ENCODE results near the gene FCER2. TPM values are rescaled to one million over a fixed set of nuclear protein-coding genes. Genes with fewer than 3 reads are reported as not detected.

Gene FCER2
- total RNA-seq, 1 experiment from 2014 or later = 0.15 TPM

DNA sequence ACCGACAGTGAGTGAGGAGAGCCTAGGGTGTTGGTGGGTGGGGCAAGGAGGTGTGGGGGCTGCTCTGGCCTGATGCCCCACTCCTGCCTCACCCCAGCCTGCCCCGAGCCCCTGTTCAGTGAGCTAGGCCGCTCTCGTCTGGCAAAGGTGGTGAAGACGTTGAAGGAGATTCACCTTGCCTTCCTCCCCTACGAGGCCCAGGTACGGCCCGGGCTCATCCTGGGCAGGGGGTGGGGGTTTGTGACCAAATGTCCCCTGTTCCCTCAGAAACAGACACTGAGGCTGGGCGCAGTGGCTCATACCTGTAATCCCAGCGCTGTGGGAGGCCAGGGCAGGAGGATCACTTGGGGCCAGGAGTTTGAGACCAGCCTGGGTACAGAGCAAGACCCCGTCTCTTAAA, 61.1 kb downstream of the FCER2 start:
- TF ChIP-seq, protein P1, sequence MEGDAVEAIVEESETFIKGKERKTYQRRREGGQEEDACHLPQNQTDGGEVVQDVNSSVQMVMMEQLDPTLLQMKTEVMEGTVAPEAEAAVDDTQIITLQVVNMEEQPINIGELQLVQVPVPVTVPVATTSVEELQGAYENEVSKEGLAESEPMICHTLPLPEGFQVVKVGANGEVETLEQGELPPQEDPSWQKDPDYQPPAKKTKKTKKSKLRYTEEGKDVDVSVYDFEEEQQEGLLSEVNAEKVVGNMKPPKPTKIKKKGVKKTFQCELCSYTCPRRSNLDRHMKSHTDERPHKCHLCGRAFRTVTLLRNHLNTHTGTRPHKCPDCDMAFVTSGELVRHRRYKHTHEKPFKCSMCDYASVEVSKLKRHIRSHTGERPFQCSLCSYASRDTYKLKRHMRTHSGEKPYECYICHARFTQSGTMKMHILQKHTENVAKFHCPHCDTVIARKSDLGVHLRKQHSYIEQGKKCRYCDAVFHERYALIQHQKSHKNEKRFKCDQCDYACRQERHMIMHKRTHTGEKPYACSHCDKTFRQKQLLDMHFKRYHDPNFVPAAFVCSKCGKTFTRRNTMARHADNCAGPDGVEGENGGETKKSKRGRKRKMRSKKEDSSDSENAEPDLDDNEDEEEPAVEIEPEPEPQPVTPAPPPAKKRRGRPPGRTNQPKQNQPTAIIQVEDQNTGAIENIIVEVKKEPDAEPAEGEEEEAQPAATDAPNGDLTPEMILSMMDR (IDR thresholded peaks at IDR 0.05) = no peak
- no peak for TF ChIP-seq REST (IDR thresholded peaks at IDR 0.05; ENCODE audit: insufficient read depth in 1 of 2, low read depth in 2 of 2, low read length in 1 of 2)
- TF ChIP-seq SIN3A (IDR thresholded peaks at IDR 0.05; ENCODE audit: borderline replicate concordance, insufficient read depth, low read depth, low read length) = no peak
- Histone ChIP-seq H3K36me3 (ENCODE audit: control insufficient read depth, insufficient read depth, low read length) (no peaks in the 10 kb centered on the region), H3K27ac (ENCODE audit: low read length) (no peak overlapping the region), H3K9me3 (ENCODE audit: control insufficient read depth, insufficient read depth, low read depth, low read length) (no peaks in the 10 kb centered on the region), H3K4me3 (ENCODE audit: low read depth in 2 of 2, low read length in 2 of 2) (no peak overlapping the region), H3K27me3 (ENCODE audit: control insufficient read depth, insufficient read depth, low read length) (no peaks in the 10 kb centered on the region), H3K4me1 (ENCODE audit: control insufficient read depth, insufficient read depth, low read length) (no peaks in the 10 kb centered on the region; the same call in 1 of the 2 replicates)
- in situ Hi-C loops (cut with HindIII; ENCODE audit: low pct_unique_long_range_greater_than_20kb, low sequenced_read_pairs) (no loop called here), intact Hi-C loops (cut with micrococcal nuclease; ENCODE audit: unreplicated experiment) (no loop called here)
- no peak for DNase-seq (ENCODE audit: low read depth, low spot score)
- BruUV-seq (replicated peaks) = no TSS peak
- POLR2A ChIA-PET = no interaction called here
- no peak for ATAC-seq
- CTCF ChIA-PET = interaction anchor here (0.7 kb wide), 1 partner anchor 73 kb away, joined by 3 read pairs; no protein-coding TSS in a partner anchor

GRCh38 chr19:7639863-7640348, 62.0 kb downstream of the FCER2 start:
- CTCF ChIA-PET = no interaction called here
- ATAC-seq = no peak
- H3K4me3 ChIP-seq (ENCODE audit: low read depth in 2 of 2, low read length in 2 of 2) = no peak overlapping the region

More at GRCh38 chr19:7639863-7640348, 62.0 kb downstream of the FCER2 start:
- POLR2A ChIA-PET = interaction anchor here (0.6 kb wide), 1 partner anchor 17 kb away, joined by 3 read pairs; no protein-coding TSS in a partner anchor
- Histone ChIP-seq H3K27me3 (ENCODE audit: control insufficient read depth, insufficient read depth, low read length) (no peaks in the 10 kb centered on the region), H3K36me3 (ENCODE audit: control insufficient read depth, insufficient read depth, low read length) (no peaks in the 10 kb centered on the region), H3K9me3 (ENCODE audit: control insufficient read depth, insufficient read depth, low read depth, low read length) (no peaks in the 10 kb centered on the region), H3K4me1 (ENCODE audit: control insufficient read depth, insufficient read depth, low read length) (no peaks in the 10 kb centered on the region; the same call in 1 of the 2 replicates), H3K27ac (ENCODE audit: low read length) (no peak overlapping the region)
- in situ Hi-C loops (cut with HindIII; ENCODE audit: low pct_unique_long_range_greater_than_20kb, low sequenced_read_pairs) (no loop called here), intact Hi-C loops (cut with micrococcal nuclease; ENCODE audit: unreplicated experiment) (no loop called here)
- DNase-seq (ENCODE audit: low read depth, low spot score) = no peak
- TF ChIP-seq POLR2AphosphoS5 (IDR thresholded peaks at IDR 0.05; ENCODE audit: low read depth, low read length) = no peak
- TF ChIP-seq TCF7L2 (IDR thresholded peaks at IDR 0.05; ENCODE audit: low read depth, low read length) = no peak
- TF ChIP-seq SIN3A (IDR thresholded peaks at IDR 0.05; ENCODE audit: borderline replicate concordance, insufficient read depth, low read depth, low read length) = no peak
- TF ChIP-seq REST (IDR thresholded peaks at IDR 0.05; ENCODE audit: insufficient read depth in 1 of 2, low read depth in 2 of 2, low read length in 1 of 2) = no peak
- TF ChIP-seq, protein P1 (IDR thresholded peaks at IDR 0.05) = no peak
- no TSS peak for BruUV-seq (replicated peaks)
